ELR (cell line): ENCODE data around the gene DNAH9.

Source experiments
- DNase-seq: peaks from one replicate; pipeline ENCODE4 v3.0.0-alpha.2; 2015; ENCODE audit warnings: low read depth

Gene DNAH9

GRCh38 chr17:11986179-11986941 is 388.1 kb downstream of the DNAH9 start:
- DNase-seq = no peak

- DNase-seq = peak; percentile 71
Observed at GRCh38 chr17:11986942-11987329, 388.7 kb downstream of the DNAH9 start.

- DNase-seq = no peak
Observed at GRCh38 chr17:11990363-11990983, 392.2 kb downstream of the DNAH9 start.

GRCh38 chr17:11991461-11991860 is 393.2 kb downstream of the DNAH9 start:
- DNase-seq = no peak

GRCh38 chr17:11996722-11997146 is 398.5 kb downstream of the DNAH9 start:
- peak; percentile 69 for DNase-seq

GRCh38 chr17:11997147-11997971 is 399.1 kb downstream of the DNAH9 start, which contains the start of gene ZNF18:
Gene ZNF18 (minus strand): TSS chr17:11997475. CDS start chr17:11992829, 4,646 bp downstream.
- peak; percentile 95 for DNase-seq

DNA sequence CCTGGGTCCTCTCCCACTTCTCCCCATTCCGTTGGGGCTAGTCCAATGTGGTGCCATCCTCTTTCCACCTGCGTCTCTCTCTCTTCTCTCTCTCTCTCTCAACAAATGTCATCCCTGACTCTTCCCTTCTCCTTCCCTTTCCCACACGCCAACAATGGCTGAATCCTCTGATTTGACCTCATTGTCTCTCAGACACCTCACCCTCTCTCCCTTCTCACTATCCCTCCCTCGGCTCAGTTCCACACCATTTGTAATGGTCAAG is 399.6 kb downstream of the DNAH9 start:
- no peak for DNase-seq

DNA sequence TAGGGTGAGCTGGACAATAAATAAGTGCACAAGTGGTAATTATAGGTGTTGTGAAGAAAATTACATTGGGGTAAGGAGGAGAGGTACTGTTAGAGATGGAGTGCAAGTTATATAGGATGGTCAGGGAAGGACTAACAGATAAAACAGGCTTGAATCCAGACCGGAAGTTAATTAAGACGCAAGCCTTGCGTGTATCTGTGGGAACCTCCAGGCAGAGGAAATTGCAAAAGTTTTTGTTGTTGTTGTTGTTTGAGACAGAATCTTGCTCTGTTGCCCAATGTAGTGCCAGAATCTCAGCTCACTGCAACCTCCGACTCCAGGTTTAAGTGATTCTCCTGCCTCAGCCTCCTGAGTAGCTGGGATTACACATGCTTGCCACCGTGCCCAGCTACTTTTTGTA is 401.4 kb downstream of the DNAH9 start:
- DNase-seq = no peak

GRCh38 chr17:12007466-12007865 is 409.2 kb downstream of the DNAH9 start:
- DNase-seq = no peak
